GM18951 (cell line): ENCODE data around the gene ARHGEF33.

Experiments used
- POLR2A ChIP-seq: IDR thresholded peaks from 4 replicates; pipeline ENCODE4 v1.6.1; 2011; ENCODE audit warnings: mild to moderate bottlenecking; ENCODE audit not compliant: insufficient read length, insufficient read depth; ENCODE audit errors: extremely low read depth
- in situ Hi-C: fragments of 300-500 bp; cut with MboI; formaldehyde crosslinking; loops from one replicate; pipeline ENCODE4 v1.12.0; 2022; ENCODE audit warnings: low sequenced_read_pairs, mixed read lengths, inconsistent platforms; ENCODE audit not compliant: unreplicated experiment

Gene ARHGEF33

GRCh38 chr2:38889575-38889974 is at the start of gene ARHGEF33:
TSS of gene ARHGEF33 (plus strand) at chr2:38889875. CDS start at chr2:38919448, 29,573 bp downstream.
- in situ Hi-C loops, result no loop called here
- no peak for TF ChIP-seq POLR2A

DNA sequence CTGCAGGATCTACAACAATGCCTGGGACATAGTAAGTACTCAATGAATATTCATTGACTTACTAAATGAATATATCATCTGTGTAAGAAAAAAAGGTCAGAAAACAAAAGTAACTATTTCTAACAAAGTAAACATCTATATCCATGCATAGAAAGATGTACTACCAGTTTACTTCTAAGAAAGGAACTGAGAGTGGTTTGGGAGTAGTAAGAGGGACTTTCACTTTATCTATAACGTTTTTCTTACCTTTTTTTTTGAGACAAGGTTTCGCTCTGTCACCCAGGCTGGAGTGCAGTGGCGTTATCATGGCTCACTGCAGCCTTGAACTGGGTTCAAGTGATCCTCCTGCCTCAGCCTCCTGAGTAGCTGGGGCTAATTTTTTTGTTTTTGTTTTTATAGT is 39.6 kb upstream of the ARHGEF33 start:
- in situ Hi-C loops, result no loop called here
- TF ChIP-seq POLR2A, result no peak

DNA sequence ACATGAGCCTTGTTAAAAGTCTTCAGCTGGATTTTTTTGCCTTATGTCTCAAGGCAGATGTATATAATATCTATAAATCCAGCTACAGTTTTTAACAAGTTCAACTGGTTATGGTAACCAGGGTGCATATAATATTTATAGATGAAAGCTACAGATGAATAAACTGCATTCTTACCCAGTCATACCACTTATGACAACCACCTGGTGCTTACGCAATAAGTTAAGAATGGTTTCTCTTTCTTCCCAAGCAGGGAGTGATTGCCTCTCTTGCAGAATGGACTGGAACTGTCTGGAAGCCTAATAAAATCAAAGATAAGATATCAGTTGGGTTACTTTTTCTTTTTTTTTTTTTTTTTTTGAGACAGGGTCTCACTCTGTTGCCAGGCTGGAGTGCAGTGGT is 33.5 kb upstream of the ARHGEF33 start:
- in situ Hi-C loops, result no loop called here
- no peak for TF ChIP-seq POLR2A

DNA sequence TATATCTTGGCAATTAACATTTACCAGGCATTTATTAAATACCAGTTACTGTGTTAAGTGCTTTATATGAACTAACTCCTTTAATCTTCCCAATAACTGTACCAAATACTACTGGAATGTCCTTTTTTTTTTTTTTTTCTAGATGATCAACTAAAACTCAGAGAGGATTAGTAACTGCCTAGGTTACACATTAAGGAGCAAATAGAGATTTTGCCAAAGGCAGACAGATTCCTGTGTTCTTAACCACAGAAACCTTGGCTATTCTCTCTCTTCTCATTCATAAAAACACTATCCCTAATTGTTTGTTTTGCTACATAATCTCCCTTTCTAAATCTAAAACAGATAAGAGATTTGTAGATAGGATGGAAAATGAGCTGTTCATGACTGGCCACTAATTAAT is 27.2 kb upstream of the ARHGEF33 start:
- no peak for TF ChIP-seq POLR2A
- in situ Hi-C loops, result no loop called here

DNA sequence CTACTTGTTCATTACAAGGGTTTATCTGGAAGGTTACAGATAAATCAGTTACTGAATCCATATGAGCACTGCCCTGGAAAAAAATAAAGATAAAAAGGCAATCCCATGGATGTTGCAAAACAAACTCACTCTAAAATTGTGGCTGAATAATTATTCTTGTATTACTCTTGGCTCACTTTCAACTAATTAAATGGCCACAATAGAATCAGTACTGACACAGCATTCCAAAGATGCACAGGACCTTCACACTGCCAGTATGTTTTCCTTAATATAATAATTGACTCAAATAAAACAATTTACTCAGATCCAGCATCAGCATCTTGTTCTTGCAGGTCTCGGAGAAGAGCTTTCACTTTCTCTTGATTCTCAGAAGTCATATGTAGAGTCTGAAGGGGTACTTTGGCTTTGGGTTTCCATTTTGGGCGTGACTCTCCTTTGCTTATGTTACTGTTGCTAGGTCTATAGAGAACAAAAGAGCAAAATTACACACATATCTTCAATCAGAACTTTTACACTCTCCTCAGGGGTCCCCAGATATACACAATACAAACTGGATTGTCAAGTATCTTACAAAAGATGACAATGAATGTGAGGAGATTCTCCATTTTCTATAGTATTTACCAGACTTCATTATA is 26.5 kb upstream of the ARHGEF33 start:
- no peak for TF ChIP-seq POLR2A
- in situ Hi-C loops, result no loop called here

DNA sequence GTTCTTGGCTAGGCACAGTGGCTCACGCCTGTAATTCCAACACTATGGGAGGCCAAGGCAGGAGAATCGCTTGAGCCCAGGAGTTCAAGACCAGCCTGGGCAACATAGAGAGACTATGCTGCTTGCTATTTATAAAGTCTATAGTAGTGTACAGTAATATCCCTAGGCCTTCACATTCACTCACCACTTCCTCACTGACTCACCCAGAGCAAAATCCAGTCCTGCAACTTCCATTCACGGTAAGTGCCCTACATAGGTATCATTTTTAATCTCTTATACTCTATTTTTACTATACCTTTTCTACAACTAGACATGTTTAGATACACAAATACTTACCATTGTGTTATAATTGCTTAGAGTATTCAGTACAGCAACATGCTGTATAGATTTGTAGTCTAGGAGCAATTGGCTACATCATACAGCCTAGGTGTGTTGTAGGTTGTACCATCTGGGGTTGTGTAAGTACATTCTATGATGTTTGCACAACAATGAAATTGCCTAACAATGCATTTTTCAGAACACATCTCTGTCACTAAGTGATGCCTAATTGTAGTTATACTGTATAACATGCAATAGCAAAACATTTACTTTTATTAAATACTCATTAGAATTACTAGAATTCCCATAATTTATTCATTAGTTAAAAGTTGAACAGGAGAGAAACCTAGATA is 22.8 kb upstream of the ARHGEF33 start:
- in situ Hi-C loops, result no loop called here
- TF ChIP-seq POLR2A, result no peak

DNA sequence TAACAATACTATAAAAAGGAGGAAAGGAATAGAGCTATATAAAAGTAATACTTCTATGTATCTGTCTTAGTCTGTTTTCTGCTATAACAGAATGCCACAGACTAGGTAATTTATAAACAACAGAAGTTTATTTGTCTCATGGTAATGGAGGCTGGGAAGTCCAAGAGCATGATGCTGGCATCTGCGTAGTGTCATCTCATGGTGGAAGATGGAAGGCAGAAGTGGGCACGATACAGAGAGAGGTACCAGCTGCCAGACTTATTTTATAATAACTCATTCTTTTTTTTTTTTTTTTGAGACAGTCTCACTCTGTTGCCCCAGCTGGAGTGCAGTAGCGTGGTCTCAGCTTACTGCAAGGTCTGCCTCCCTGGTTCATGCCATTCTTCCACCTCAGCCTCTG is 18.2 kb upstream of the ARHGEF33 start:
- in situ Hi-C loops, result no loop called here
- TF ChIP-seq POLR2A, result no peak

DNA sequence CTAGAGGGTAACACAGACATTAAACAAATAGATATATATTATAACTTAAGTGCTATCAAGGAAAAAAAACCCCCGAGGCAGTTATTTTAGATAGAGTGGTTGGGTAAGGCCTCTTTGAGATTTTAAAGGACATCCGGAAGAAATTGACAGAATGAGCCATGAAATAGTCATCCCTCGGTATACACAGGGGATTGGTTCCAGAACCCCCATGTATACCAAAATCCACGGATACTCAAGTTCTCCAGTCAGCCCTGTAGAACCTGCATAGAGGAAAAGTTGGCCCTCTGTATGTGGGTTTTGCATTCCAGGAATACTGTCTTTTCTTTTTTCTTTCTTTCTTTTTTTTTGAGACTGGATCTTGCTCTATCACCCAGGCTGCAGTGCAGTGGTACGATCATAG is 15.9 kb upstream of the ARHGEF33 start:
- TF ChIP-seq POLR2A, result no peak
- in situ Hi-C loops, result no loop called here

DNA sequence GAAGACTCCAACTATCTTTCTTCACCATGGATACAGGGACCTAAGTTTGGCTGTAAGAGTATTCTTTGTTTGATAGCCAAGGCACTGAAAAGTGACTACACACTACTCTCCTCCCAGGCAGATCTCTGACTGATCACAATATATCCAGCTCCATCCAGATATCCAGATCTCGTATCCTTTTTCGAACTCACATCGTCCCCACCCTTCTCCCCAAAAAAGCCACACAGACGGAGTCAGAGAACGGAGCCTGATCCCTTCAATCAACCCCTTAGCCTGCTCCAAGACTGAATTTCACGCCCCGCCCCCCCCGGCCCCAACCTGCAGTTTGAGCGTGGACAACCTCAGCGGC is 14.5 kb upstream of the ARHGEF33 start:
- TF ChIP-seq POLR2A, result no peak
- in situ Hi-C loops, result no loop called here

DNA sequence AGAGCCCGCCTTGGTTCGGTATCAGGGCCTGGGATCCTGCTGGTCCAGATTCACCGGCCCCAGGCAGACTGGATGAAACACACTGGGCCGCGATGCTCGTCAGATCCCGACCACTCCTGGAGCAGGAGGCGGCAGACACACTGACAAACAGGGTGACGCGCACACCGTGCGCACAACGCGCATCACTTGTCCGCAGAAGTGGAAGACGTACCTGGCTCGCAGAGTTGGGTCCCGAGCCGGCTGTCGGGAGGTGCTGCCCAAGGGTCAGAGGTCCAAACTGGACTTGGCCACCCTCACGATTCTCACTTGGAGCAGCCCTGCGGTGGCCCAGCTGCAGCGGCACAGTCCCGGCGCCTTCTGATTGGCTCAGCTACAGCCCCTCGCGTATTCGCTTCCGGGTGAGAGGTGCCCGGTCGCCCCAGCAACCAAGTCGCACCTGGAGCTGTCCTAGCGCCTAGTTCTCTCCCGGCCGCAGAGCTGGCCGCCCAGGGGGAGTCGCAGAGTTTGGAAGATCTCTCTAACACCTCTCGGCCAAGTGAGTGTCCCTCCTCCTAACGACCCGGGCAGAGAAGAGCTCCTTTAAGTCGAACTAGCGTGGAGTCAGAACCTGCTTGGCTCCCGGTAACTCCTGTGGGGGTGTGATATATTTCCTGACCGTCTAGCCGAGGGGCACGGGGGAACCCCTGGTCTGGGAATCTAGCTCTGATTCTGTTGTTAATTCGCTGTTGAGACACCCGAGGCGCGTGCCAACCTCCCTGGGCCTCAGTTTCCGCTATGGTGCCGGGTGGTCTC is 13.9 kb upstream of the ARHGEF33 start, which contains the start of the genes DHX57 and MORN2:
TSS of gene DHX57 (minus strand) at position 359 of the 792 bp plus-strand sequence. CDS start 7,529 bp downstream, outside the sequence.
TSS of gene MORN2 (plus strand) at position 401 of the 792 bp plus-strand sequence.
- in situ Hi-C loops, result no loop called here
- peak; percentile 69 for TF ChIP-seq POLR2A

DNA sequence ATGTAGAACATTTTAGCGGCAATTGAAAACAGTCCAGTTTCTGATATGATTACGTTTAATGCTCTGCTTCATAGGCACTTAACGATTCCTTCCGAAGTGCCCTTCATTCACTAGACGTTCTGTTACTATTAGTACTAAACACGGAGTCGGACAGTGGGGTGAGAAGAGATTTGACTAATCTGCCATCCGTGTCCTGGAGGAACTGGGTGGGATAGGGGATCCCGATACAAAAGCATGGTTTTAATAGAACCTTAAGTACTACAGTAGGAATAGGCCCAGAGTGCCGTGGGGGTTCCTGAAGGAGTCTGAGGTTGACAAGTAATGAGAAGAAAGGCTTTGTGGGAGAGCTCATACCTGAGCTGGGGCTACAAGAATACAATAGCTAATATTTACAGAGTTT is 13.3 kb upstream of the ARHGEF33 start:
- no peak for TF ChIP-seq POLR2A
- in situ Hi-C loops, result no loop called here

- in situ Hi-C loops, result no loop called here
- no peak for TF ChIP-seq POLR2A
These were observed 3.6 kb upstream of the ARHGEF33 start for GRCh38 chr2:38886063-38886462.

GRCh38 chr2:38887347-38887746 is 2.3 kb upstream of the ARHGEF33 start:
- in situ Hi-C loops, result no loop called here
- TF ChIP-seq POLR2A, result no peak
